Measurements from ENCODE around the gene PCYT2. TPM values are rescaled to one million over a fixed set of nuclear protein-coding genes. Genes with fewer than 3 reads are reported as not detected.
A peak's percentile ranks its signal among the peaks of the same experiment; 100 is the strongest.

Gene PCYT2
- polyA plus RNA-seq, 1 experiment = 44.2 TPM

GRCh38 chr17:81917565-81918332 lies 6.5 kb upstream of the PCYT2 start, which contains the start of gene SIRT7:
TSS of gene SIRT7 (minus strand) at chr17:81918176. CDS start at chr17:81918131, 45 bp downstream.
- POLR2A ChIA-PET = interaction anchor here (0.5 kb wide), 1 partner anchor 26 kb away, joined by 3 read pairs; no protein-coding TSS in a partner anchor
- Histone ChIP-seq H3K27me3 (ENCODE audit: control insufficient read depth, insufficient read depth, low read length) (no peaks in the 10 kb centered on the region), H3K36me3 (ENCODE audit: control insufficient read depth, insufficient read depth, low read length) (peaks cover 44% of the 10 kb centered on the region), H3K4me3 (ENCODE audit: low read depth, low read length) (peak within 1 kb of the TSS; percentile 59)
- DNase-seq (ENCODE audit: low read depth) = no peak
- TF ChIP-seq CTCF (IDR thresholded peaks at IDR 0.05; ENCODE audit: insufficient read depth, low read depth, low read length) = no peak
- CTCF ChIA-PET = interaction anchor here (0.5 to 1.3 kb wide), 4 partner anchors 8 to 242 kb away, joined by 3 read pairs; no protein-coding TSS in a partner anchor

DNA sequence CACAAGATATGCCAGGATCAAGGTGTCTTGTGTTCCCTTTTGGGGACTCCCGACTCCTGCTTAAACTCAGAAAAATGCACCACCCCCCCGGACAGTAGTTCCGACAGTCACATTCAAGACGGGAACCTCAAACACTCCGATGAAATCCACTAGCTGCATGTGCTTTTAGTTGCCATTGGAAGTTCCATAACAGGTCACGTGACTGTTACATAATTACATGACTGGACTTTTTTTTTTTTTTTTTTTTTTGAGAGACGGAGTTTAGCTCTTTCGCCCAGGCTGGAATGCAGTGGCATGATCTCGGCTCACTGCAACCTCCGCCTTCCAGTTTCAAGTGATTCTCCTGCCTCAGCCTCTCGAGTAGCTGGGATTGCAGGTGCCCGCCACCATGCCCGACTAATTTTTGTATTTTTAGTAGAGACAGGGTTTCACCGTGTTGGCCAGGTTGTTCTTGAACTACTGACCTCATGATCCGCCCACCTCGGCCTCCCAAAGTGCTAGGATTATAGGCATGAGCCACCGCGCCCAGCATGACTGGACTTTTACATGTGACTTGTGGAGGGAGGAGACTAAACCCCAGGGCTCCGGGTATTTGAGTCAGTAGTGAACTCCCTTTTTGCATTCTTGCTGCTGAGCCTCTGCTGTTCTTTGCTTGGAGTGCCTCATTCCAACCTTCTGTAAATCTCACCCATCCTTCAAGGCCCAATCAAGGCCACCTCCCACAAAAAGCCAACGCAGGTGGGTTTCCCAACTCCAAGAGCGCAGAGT lies 5.2 kb upstream of the PCYT2 start:
- ChIA-PET CTCF (interaction anchor here (1.2 kb wide), 1 partner anchor 241 kb away, joined by 3 read pairs; no protein-coding TSS in a partner anchor), POLR2A (no interaction called here)
- peak overlapping the region; percentile 59 for H3K4me3 ChIP-seq (ENCODE audit: low read depth, low read length)
- TF ChIP-seq CTCF (IDR thresholded peaks at IDR 0.05; ENCODE audit: insufficient read depth, low read depth, low read length) = no peak
- DNase-seq (ENCODE audit: low read depth) = no peak
- peaks cover 45% of the 10 kb centered on the region for H3K36me3 ChIP-seq (ENCODE audit: control insufficient read depth, insufficient read depth, low read length)
- no peaks in the 10 kb centered on the region for H3K27me3 ChIP-seq (ENCODE audit: control insufficient read depth, insufficient read depth, low read length)

DNA sequence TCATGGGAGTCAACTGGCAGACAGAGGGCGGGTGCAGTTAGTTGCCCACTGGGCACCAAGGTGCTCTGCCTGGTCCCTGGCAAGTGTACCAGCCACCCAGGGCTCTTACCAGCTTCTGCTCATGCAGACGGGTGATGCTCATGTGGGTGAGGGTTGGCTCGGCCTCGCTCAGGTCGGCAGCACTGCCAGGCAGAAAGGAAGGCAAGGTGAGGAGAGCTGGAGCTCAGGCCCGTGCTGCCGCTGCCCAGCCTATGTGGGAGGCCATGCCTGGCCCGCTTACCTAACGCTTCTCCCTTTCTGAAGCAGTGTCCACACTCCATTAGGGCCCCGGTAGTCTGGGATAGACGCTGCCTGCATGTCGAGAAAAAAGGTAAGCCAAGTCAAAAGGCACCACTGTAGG lies 4.1 kb upstream of the PCYT2 start:
- Histone ChIP-seq H3K27me3 (ENCODE audit: control insufficient read depth, insufficient read depth, low read length) (no peaks in the 10 kb centered on the region), H3K4me3 (ENCODE audit: low read depth, low read length) (no peak overlapping the region), H3K36me3 (ENCODE audit: control insufficient read depth, insufficient read depth, low read length) (peaks cover 36% of the 10 kb centered on the region)
- TF ChIP-seq CTCF (IDR thresholded peaks at IDR 0.05; ENCODE audit: insufficient read depth, low read depth, low read length) = no peak
- no peak for DNase-seq (ENCODE audit: low read depth)
- CTCF ChIA-PET = no interaction called here
- POLR2A ChIA-PET = no interaction called here

DNA sequence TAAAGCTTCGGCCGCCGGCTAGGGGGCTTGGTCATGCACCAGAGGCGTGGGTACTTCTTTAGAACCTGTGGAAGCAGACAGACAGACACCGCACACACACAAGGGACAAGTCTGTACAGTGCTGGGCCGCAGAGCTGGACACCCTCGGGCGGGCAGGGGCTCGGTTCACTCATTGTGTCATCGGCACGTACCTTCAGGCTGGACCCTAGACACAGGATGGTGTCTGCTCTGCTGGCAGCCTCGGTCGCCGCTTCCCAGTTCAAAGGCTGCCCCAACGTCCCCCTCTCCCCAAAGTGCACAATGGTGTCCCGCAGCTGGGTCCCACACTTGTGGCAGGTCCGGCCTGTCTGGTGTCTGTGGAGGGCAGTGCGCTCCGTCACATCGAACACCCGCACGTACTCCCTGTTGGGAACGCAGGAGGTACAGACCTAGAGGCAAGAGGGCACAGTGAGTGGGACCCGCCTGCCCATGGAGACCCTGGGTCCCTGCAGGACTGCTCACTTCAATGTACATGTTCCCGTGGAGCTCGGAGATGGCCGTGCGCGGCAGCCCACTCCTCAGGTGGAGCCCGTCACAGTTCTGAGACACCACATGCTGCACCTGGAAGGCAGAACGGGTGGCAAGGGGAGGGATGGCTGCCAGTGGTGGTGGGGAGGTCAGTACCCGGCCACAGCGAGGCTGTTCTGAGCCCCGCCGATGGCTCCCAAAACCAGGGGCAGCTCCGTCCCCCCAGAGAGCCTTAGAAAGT lies 3.1 kb upstream of the PCYT2 start:
- no peak for TF ChIP-seq CTCF (IDR thresholded peaks at IDR 0.05; ENCODE audit: insufficient read depth, low read depth, low read length)
- Histone ChIP-seq H3K36me3 (ENCODE audit: control insufficient read depth, insufficient read depth, low read length) (peaks cover 36% of the 10 kb centered on the region), H3K27me3 (ENCODE audit: control insufficient read depth, insufficient read depth, low read length) (no peaks in the 10 kb centered on the region), H3K4me3 (ENCODE audit: low read depth, low read length) (no peak overlapping the region)
- POLR2A ChIA-PET = no interaction called here
- CTCF ChIA-PET = no interaction called here
- no peak for DNase-seq (ENCODE audit: low read depth)

Data from BJ (cell line).